Colonic mucosa (tissue), 4 donors: ENCODE results near the gene MRC1. TPM values are rescaled to one million over a fixed set of nuclear protein-coding genes. Genes with fewer than 3 reads are reported as not detected.

Source experiments
- DNase-seq: peaks from one replicate; pipeline ENCODE4 v3.0.0-alpha.2; 2020
- H3K27ac ChIP-seq: fragments of 200-600 bp; one replicate; pipeline ENCODE4 v1.8.0; 2021
- H3K27me3 ChIP-seq: fragments of 200-600 bp; one replicate; pipeline ENCODE4 v1.8.0; 2021
- H3K36me3 ChIP-seq: fragments of 200-600 bp; one replicate; pipeline ENCODE4 v1.8.0; 2021
- H3K4me1 ChIP-seq: fragments of 200-600 bp; one replicate; pipeline ENCODE4 v1.8.0; 2021; ENCODE audit warnings: mild to moderate bottlenecking
- H3K4me3 ChIP-seq: fragments of 200-600 bp; one replicate; pipeline ENCODE4 v1.8.0; 2021
- H3K9ac ChIP-seq, 2 donors: one replicate each; pipeline ENCODE4 v1.7.0; 2013; ENCODE audit warnings: control low read depth in 2 of 2, low read depth in 2 of 2, low read length in 2 of 2
- H3K9me3 ChIP-seq: fragments of 200-600 bp; one replicate; pipeline ENCODE4 v1.8.0; 2021
- CTCF ChIP-seq: fragments of 200-600 bp; IDR thresholded peaks from one replicate; pipeline ENCODE4 v1.8.0; 2022; ENCODE audit warnings: antibody characterized with exemption, mild to moderate bottlenecking
- intact Hi-C: fragments of 100-400 bp; cut with DNase I; formaldehyde crosslinking; loops from one replicate; pipeline ENCODE4 v1.14.1; 2022
- total RNA-seq, 2 donors: library from RNA; stranded (reverse); fragmentation: NEBNext Ultra II Directional in 1 of 2; extraction: Animal tissue kit (Norgen Biotek cat#: 25700) in 1 of 2; gene quantifications; one replicate each; pipeline ENCODE4 v1.2.1, GENCODE V29; 2021
- donor health status: healthy.
- donor health status: DM: no; HTN: no; CAD: no.
- donor health status: DM: no; HTN: no; CAD: no.

MRC1 gene
- total RNA-seq, 2 donors from 2014 or later: 9.2 to 19.2 TPM

GRCh38 chr10:17841050-17841449 lies 31.9 kb downstream of the MRC1 start:
- no peak for TF ChIP-seq CTCF
- Histone ChIP-seq H3K4me1 (no peaks in the 10 kb centered on the region), H3K9ac (no peak overlapping the region), H3K27ac (no peak overlapping the region), H3K4me3 (no peak overlapping the region), H3K36me3 (no peaks in the 10 kb centered on the region), H3K27me3 (no peaks in the 10 kb centered on the region), H3K9me3 (no peaks in the 10 kb centered on the region)
- intact Hi-C loops: no loop called here
- DNase-seq: no peak

GRCh38 chr10:17842641-17843040 lies 33.5 kb downstream of the MRC1 start:
- H3K36me3 ChIP-seq: no peaks in the 10 kb centered on the region
- no peak overlapping the region for H3K4me3 ChIP-seq
- no peak for DNase-seq
- H3K9me3 ChIP-seq: no peaks in the 10 kb centered on the region
- no peaks in the 10 kb centered on the region for H3K4me1 ChIP-seq
- H3K9ac ChIP-seq: no peak overlapping the region
- H3K27me3 ChIP-seq: no peaks in the 10 kb centered on the region
- no peak overlapping the region for H3K27ac ChIP-seq
- intact Hi-C loops: no loop called here
- TF ChIP-seq CTCF: no peak

GRCh38 chr10:17847585-17848296 lies 38.6 kb downstream of the MRC1 start:
- no peak for DNase-seq

GRCh38 chr10:17848646-17849045 lies 39.5 kb downstream of the MRC1 start:
- no peaks in the 10 kb centered on the region for H3K9me3 ChIP-seq
- intact Hi-C loops: loop anchor here (5.0 kb wide), 2 partner anchors 369 to 389 kb away; no protein-coding TSS in a partner anchor
- H3K4me1 ChIP-seq: no peaks in the 10 kb centered on the region
- no peaks in the 10 kb centered on the region for H3K27me3 ChIP-seq
- no peaks in the 10 kb centered on the region for H3K36me3 ChIP-seq
- no peak overlapping the region for H3K4me3 ChIP-seq
- no peak overlapping the region for H3K9ac ChIP-seq
- DNase-seq: no peak
- H3K27ac ChIP-seq: no peak overlapping the region
- TF ChIP-seq CTCF: no peak

More at GRCh38 chr10:17847585-17848296, 38.6 kb downstream of the MRC1 start:
- H3K27ac ChIP-seq: no peak overlapping the region
- intact Hi-C loops: loop anchor here (5.0 kb wide), 2 partner anchors 370 to 390 kb away; no protein-coding TSS in a partner anchor
- H3K9me3 ChIP-seq: no peaks in the 10 kb centered on the region
- no peaks in the 10 kb centered on the region for H3K27me3 ChIP-seq
- H3K36me3 ChIP-seq: no peaks in the 10 kb centered on the region
- H3K4me3 ChIP-seq: no peak overlapping the region
- H3K9ac ChIP-seq: no peak overlapping the region
- no peak for TF ChIP-seq CTCF
- no peaks in the 10 kb centered on the region for H3K4me1 ChIP-seq

GRCh38 chr10:17850501-17850900 lies 41.4 kb downstream of the MRC1 start:
- Histone ChIP-seq H3K4me1 (no peaks in the 10 kb centered on the region), H3K4me3 (no peak overlapping the region), H3K36me3 (no peaks in the 10 kb centered on the region), H3K9ac (no peak overlapping the region), H3K27ac (no peak overlapping the region), H3K9me3 (no peaks in the 10 kb centered on the region), H3K27me3 (no peaks in the 10 kb centered on the region)
- TF ChIP-seq CTCF: no peak
- intact Hi-C loops: no loop called here
- no peak for DNase-seq
